Loucy (cell line): ENCODE data around the gene STARD10.

Experiments used
- H2AFZ ChIP-seq: fragments of 200-600 bp; sonication (generic); 2 replicates; pipeline ENCODE4 v1.6.0; 2016; ENCODE audit warnings: antibody characterized with exemption, mild to moderate bottlenecking, low read length, moderate library complexity
- H3F3A ChIP-seq: fragments of 200-600 bp; 2 replicates; pipeline ENCODE4 v1.6.0; 2016; ENCODE audit warnings: antibody characterized with exemption, low read depth, mild to moderate bottlenecking
- H3K27me3 ChIP-seq: fragments of 200-600 bp; sonication (generic); 2 replicates; pipeline ENCODE4 v1.6.1; 2014; ENCODE audit warnings: low read length, mild to moderate bottlenecking; ENCODE audit not compliant: insufficient read depth, poor library complexity, severe bottlenecking
- H3K36me3 ChIP-seq: fragments of 200-600 bp; sonication (generic); 2 replicates; pipeline ENCODE4 v1.6.1; 2016; ENCODE audit warnings: low read length; ENCODE audit not compliant: insufficient read depth
- H3K4me1 ChIP-seq: fragments of 200-600 bp; sonication (generic); 2 replicates; pipeline ENCODE4 v1.5.1; 2014; ENCODE audit warnings: low read length, mild to moderate bottlenecking; ENCODE audit not compliant: insufficient read depth, poor library complexity, severe bottlenecking
- H3K4me2 ChIP-seq: fragments of 200-600 bp; sonication (generic); 2 replicates; pipeline ENCODE4 v1.6.0; 2014; ENCODE audit warnings: antibody characterized with exemption, low read length, low read depth, mild to moderate bottlenecking; ENCODE audit not compliant: poor library complexity, severe bottlenecking
- H3K4me3 ChIP-seq: fragments of 200-600 bp; sonication (generic); 2 replicates; pipeline ENCODE4 v1.5.1; 2014; ENCODE audit warnings: low read length, mild to moderate bottlenecking, mixed read lengths; ENCODE audit not compliant: poor library complexity, severe bottlenecking
- H3K79me2 ChIP-seq: fragments of 200-600 bp; sonication (generic); 2 replicates; pipeline ENCODE4 v1.6.1; 2014; ENCODE audit warnings: low read length; ENCODE audit not compliant: insufficient read depth
- H3K9ac ChIP-seq: fragments of 200-600 bp; sonication (generic); 2 replicates; pipeline ENCODE4 v1.6.0; 2014; ENCODE audit warnings: mild to moderate bottlenecking, low read depth, low read length, moderate library complexity; ENCODE audit not compliant: poor library complexity, severe bottlenecking
- H3K9me2 ChIP-seq: fragments of 200-600 bp; sonication (generic); replicated peaks from 2 replicates; pipeline ENCODE4 v1.6.1; 2016; ENCODE audit warnings: low read depth, low read length, mixed read lengths
- H3K9me3 ChIP-seq: fragments of 200-600 bp; sonication (generic); 2 replicates; pipeline ENCODE4 v1.6.1; 2014; ENCODE audit warnings: mild to moderate bottlenecking, antibody characterized with exemption, low read length, low read depth; ENCODE audit not compliant: insufficient read depth
- H4K20me1 ChIP-seq: fragments of 200-600 bp; sonication (generic); 2 replicates; pipeline ENCODE4 v1.6.0; 2014; ENCODE audit warnings: antibody characterized with exemption, low read length, mild to moderate bottlenecking; ENCODE audit not compliant: insufficient read depth, poor library complexity, severe bottlenecking
- EZH2phosphoT487 ChIP-seq: fragments of 200-600 bp; IDR thresholded peaks from 2 replicates; pipeline ENCODE4 v1.6.1; 2018; ENCODE audit warnings: antibody characterized with exemption, mild to moderate bottlenecking, moderate library complexity, borderline replicate concordance
- TF ChIP-seq, protein P1 (sequence below): fragments of 200-600 bp; sonication (generic); conservative IDR thresholded peaks from 2 replicates; pipeline ENCODE4 v1.5.1; 2014; ENCODE audit warnings: mild to moderate bottlenecking, antibody characterized with exemption, low read length

Gene STARD10

DNA sequence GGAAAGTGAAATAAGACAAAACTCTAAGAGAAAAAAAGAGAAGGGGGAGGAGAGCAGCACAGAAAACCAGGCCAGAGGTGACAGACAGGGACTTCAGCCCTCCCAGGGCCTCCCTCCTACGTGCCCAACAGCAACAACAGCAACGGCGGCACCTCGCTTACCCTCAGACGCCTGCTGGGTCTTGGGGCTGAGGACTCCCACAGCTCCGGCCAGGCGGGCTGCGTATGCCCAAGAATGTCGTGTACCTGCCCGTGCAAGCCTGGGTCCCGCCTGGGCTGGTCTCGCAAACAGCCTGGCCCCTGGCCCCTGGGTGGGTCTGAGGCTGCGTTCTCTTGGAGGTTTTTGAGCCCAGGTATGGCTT lies 72.2 kb downstream of the STARD10 start:
- Histone ChIP-seq H3K4me3 (peak overlapping the region; percentile 83), H3K36me3 (peaks cover 37% of the 10 kb centered on the region; the same call in 1 of the 2 replicates), H3K9ac (peak overlapping the region; percentile 88), H3K9me2 (no peaks in the 10 kb centered on the region), H3K9me3 (no peaks in the 10 kb centered on the region), H3K4me1 (peaks cover 45% of the 10 kb centered on the region), H3K79me2 (peaks cover 76% of the 10 kb centered on the region), H2AFZ (no peak overlapping the region), H3K27me3 (no peaks in the 10 kb centered on the region), H3K4me2 (peak overlapping the region; percentile 91), H3F3A (no peaks in the 10 kb centered on the region), H4K20me1 (peaks cover 30% of the 10 kb centered on the region)
- no peak for TF ChIP-seq EZH2phosphoT487
- TF ChIP-seq, protein P1, sequence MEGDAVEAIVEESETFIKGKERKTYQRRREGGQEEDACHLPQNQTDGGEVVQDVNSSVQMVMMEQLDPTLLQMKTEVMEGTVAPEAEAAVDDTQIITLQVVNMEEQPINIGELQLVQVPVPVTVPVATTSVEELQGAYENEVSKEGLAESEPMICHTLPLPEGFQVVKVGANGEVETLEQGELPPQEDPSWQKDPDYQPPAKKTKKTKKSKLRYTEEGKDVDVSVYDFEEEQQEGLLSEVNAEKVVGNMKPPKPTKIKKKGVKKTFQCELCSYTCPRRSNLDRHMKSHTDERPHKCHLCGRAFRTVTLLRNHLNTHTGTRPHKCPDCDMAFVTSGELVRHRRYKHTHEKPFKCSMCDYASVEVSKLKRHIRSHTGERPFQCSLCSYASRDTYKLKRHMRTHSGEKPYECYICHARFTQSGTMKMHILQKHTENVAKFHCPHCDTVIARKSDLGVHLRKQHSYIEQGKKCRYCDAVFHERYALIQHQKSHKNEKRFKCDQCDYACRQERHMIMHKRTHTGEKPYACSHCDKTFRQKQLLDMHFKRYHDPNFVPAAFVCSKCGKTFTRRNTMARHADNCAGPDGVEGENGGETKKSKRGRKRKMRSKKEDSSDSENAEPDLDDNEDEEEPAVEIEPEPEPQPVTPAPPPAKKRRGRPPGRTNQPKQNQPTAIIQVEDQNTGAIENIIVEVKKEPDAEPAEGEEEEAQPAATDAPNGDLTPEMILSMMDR: no peak

DNA sequence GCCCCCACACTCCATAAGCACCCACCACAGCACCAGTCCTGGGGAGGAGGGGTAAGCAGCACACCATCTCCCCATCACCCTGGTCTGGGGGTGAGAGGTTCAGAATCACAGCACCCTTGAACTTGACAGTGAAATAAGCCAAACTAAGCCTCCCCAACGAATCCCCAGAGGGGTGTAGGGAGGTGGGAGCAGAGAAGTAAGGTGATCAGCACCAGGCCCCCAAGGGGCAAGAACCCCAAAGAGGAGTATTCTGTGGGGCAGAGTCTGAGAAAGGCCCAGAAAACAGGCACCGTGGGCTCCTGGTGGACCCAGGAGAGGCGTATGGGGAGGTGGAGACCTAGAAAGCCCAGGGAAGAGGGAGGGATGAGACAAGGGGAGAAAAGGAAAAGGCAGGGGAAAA lies 72.6 kb downstream of the STARD10 start:
- Histone ChIP-seq H2AFZ (no peak overlapping the region), H3K9ac (peak overlapping the region; percentile 88), H3K9me2 (no peaks in the 10 kb centered on the region), H3K4me3 (peak overlapping the region; percentile 83), H3K36me3 (peaks cover 34% of the 10 kb centered on the region; the same call in 1 of the 2 replicates), H3F3A (no peaks in the 10 kb centered on the region), H4K20me1 (peaks cover 30% of the 10 kb centered on the region), H3K4me2 (peak overlapping the region; percentile 91), H3K79me2 (peaks cover 80% of the 10 kb centered on the region), H3K27me3 (no peaks in the 10 kb centered on the region), H3K9me3 (no peaks in the 10 kb centered on the region), H3K4me1 (peaks cover 45% of the 10 kb centered on the region)
- TF ChIP-seq, protein P1: no peak
- TF ChIP-seq EZH2phosphoT487: no peak

DNA sequence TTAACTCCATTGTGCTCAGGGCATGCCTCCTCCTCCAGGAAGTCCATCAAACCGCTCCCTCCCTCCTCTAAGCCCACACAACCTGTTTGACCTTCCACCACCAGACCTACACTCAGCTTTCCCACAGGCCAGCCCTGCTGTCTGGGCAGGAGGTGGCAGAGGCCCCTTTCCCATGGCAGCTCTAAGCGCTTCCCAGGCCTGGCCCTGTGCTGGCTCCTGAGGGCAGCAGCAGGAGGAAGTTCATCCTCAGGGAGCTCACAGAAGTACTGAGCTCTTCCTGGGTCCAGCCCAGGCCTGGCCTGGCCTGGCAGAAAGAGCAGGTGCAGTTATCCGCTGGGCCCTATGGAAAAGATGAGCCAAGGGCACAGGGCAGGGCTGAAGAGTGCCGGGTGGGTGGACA lies 73.1 kb downstream of the STARD10 start:
- H3K79me2 ChIP-seq: peaks cover 82% of the 10 kb centered on the region
- peak overlapping the region; percentile 83 for H3K4me3 ChIP-seq
- H3K36me3 ChIP-seq: peaks cover 29% of the 10 kb centered on the region; the same call in 1 of the 2 replicates
- peaks cover 45% of the 10 kb centered on the region for H3K4me1 ChIP-seq
- no peaks in the 10 kb centered on the region for H3K9me2 ChIP-seq
- TF ChIP-seq, protein P1: no peak
- no peak for TF ChIP-seq EZH2phosphoT487
- H4K20me1 ChIP-seq: peaks cover 30% of the 10 kb centered on the region
- no peaks in the 10 kb centered on the region for H3F3A ChIP-seq
- peak overlapping the region; percentile 88 for H3K9ac ChIP-seq
- H3K4me2 ChIP-seq: peak overlapping the region; percentile 91
- H3K27me3 ChIP-seq: no peaks in the 10 kb centered on the region
- H3K9me3 ChIP-seq: no peaks in the 10 kb centered on the region
- no peak overlapping the region for H2AFZ ChIP-seq
